HEK293 (cell line): ENCODE measurements around the gene MBNL3.

Experiments
- GLIS1 ChIP-seq: fragments of 450-650 bp; formaldehyde crosslinking; IDR thresholded peaks from 2 replicates; pipeline ENCODE4 v1.5.1; 2016; ENCODE audit warnings: missing biosample characterization, missing genetic modification characterization
- HOXA7 ChIP-seq: sonication (generic); formaldehyde crosslinking; IDR thresholded peaks from 2 replicates; pipeline ENCODE4 v1.8.1; 2022; ENCODE audit warnings: missing genetic modification reagents, borderline replicate concordance
- KLF9 ChIP-seq: fragments of 450-650 bp; formaldehyde crosslinking; IDR thresholded peaks from 2 replicates; pipeline ENCODE4 v1.5.1; 2016; ENCODE audit warnings: missing biosample characterization, missing genetic modification characterization, low read depth
- ZBTB11 ChIP-seq: fragments of 450-650 bp; formaldehyde crosslinking; conservative IDR thresholded peaks from 2 replicates; pipeline ENCODE4 v1.5.1; 2016; ENCODE audit warnings: low read depth, missing biosample characterization, missing genetic modification characterization
- ZBTB17 ChIP-seq: fragments of 450-650 bp; formaldehyde crosslinking; IDR thresholded peaks from 2 replicates; pipeline ENCODE4 v1.5.1; 2016; ENCODE audit warnings: missing biosample characterization, missing genetic modification characterization
- ZFP69B ChIP-seq: fragments of 450-650 bp; formaldehyde crosslinking; IDR thresholded peaks from 2 replicates; pipeline ENCODE4 v1.5.1; 2016; ENCODE audit warnings: missing biosample characterization, missing genetic modification characterization
- ZNF138 ChIP-seq: fragments of 450-650 bp; formaldehyde crosslinking; IDR thresholded peaks from 2 replicates; pipeline ENCODE4 v1.5.1; 2016; ENCODE audit warnings: missing biosample characterization, missing genetic modification characterization, borderline replicate concordance
- ZNF169 ChIP-seq: fragments of 450-650 bp; formaldehyde crosslinking; IDR thresholded peaks from 2 replicates; pipeline ENCODE4 v1.5.1; 2016; ENCODE audit warnings: missing biosample characterization, missing genetic modification characterization
- ZNF518A ChIP-seq: fragments of 450-650 bp; formaldehyde crosslinking; conservative IDR thresholded peaks from 2 replicates; pipeline ENCODE4 v1.5.1; 2016; ENCODE audit warnings: low read depth, missing biosample characterization, missing genetic modification characterization
- ZNF530 ChIP-seq: fragments of 450-650 bp; formaldehyde crosslinking; IDR thresholded peaks from 2 replicates; pipeline ENCODE4 v1.5.1; 2016; ENCODE audit warnings: low read depth, missing biosample characterization, missing genetic modification characterization
- ZNF560 ChIP-seq: fragments of 450-650 bp; formaldehyde crosslinking; IDR thresholded peaks from 2 replicates; pipeline ENCODE4 v1.5.1; 2017; ENCODE audit warnings: missing biosample characterization, missing genetic modification characterization, borderline replicate concordance
- ZNF624 ChIP-seq: fragments of 450-650 bp; formaldehyde crosslinking; IDR thresholded peaks from 2 replicates; pipeline ENCODE4 v1.5.1; 2017; ENCODE audit warnings: missing biosample characterization, missing genetic modification characterization
- ZNF629 ChIP-seq: fragments of 450-650 bp; formaldehyde crosslinking; IDR thresholded peaks from 2 replicates; pipeline ENCODE4 v1.5.1; 2017; ENCODE audit warnings: missing biosample characterization, missing genetic modification characterization
- ZNF664 ChIP-seq: fragments of 450-650 bp; formaldehyde crosslinking; IDR thresholded peaks from 2 replicates; pipeline ENCODE4 v1.5.1; 2016; ENCODE audit warnings: missing biosample characterization, missing genetic modification characterization
- TF ChIP-seq, protein P1 (sequence below): fragments of 450-650 bp; formaldehyde crosslinking; IDR thresholded peaks from 2 replicates; pipeline ENCODE4; 2016; ENCODE audit warnings: missing biosample characterization, missing genetic modification characterization
- TF ChIP-seq, protein P2 (sequence below): fragments of 450-650 bp; formaldehyde crosslinking; IDR thresholded peaks from 2 replicates; pipeline ENCODE4 v1.5.1; 2016; ENCODE audit warnings: missing biosample characterization, missing genetic modification characterization

MBNL3 gene

GRCh38 chrX:132480581-132481203 lies 8.1 kb downstream of the MBNL3 start (continued):
- TF ChIP-seq ZBTB11 (no peak; the same call in 1 of the 2 replicates), ZNF518A (tag by site-specific recombination) (0 out of 2 replicates have a peak, but pooled peaks have one; percentile 24), ZNF138 (tag by site-specific recombination) (no peak), ZFP69B (tag by site-specific recombination) (peak; percentile 60; the same call in 1 of the 2 replicates), HOXA7 (CRISPR knock-in tag) (no peak), ZNF624 (tag by site-specific recombination) (no peak), KLF9 (tag by site-specific recombination) (peak; percentile 19; the same call in 1 of the 2 replicates), ZNF530 (tag by site-specific recombination) (no peak), ZNF560 (tag by site-specific recombination) (no peak), GLIS1 (tag by site-specific recombination) (0 out of 2 replicates have a peak, but pooled peaks have one; percentile 44), ZNF629 (peak; percentile 50; the same call in 1 of the 2 replicates), ZNF169 (no peak), ZNF664 (tag by site-specific recombination) (no peak), ZBTB17 (peak; percentile 87)
- TF ChIP-seq, protein P1, sequence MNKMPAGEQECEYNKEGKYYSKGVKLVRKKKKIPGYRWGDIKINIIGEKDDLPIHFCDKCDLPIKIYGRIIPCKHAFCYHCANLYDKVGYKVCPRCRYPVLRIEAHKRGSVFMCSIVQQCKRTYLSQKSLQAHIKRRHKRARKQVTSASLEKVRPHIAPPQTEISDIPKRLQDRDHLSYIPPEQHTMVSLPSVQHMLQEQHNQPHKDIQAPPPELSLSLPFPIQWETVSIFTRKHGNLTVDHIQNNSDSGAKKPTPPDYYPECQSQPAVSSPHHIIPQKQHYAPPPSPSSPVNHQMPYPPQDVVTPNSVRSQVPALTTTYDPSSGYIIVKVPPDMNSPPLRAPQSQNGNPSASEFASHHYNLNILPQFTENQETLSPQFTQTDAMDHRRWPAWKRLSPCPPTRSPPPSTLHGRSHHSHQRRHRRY: no peak
- TF ChIP-seq, protein P2, sequence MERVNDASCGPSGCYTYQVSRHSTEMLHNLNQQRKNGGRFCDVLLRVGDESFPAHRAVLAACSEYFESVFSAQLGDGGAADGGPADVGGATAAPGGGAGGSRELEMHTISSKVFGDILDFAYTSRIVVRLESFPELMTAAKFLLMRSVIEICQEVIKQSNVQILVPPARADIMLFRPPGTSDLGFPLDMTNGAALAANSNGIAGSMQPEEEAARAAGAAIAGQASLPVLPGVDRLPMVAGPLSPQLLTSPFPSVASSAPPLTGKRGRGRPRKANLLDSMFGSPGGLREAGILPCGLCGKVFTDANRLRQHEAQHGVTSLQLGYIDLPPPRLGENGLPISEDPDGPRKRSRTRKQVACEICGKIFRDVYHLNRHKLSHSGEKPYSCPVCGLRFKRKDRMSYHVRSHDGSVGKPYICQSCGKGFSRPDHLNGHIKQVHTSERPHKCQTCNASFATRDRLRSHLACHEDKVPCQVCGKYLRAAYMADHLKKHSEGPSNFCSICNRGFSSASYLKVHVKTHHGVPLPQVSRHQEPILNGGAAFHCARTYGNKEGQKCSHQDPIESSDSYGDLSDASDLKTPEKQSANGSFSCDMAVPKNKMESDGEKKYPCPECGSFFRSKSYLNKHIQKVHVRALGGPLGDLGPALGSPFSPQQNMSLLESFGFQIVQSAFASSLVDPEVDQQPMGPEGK (tag by site-specific recombination): peak; percentile 45; the same call in 1 of the 2 replicates
- TF ChIP-seq, all 188 proteins: peak for 39
